HFFc6 (cell line): Measurements from ENCODE around the gene KCNE5. TPM values are rescaled to one million over a fixed set of nuclear protein-coding genes. Genes with fewer than 3 reads are reported as not detected.
"Not testable (repeated sequence)": the region's sequence is repeated elsewhere in the genome, so short reads cannot be mapped to it uniquely, and the experiment has no call there.

Experiments used
- DNase-seq: peaks from one replicate; pipeline ENCODE4 v3.0.0-alpha.2; 2018
- H3K27ac Mint-ChIP-seq: 2 replicates; pipeline ENCODE4 v1.8.0; 2020; ENCODE audit warnings: mild to moderate bottlenecking, mixed read lengths
- H3K27me3 Mint-ChIP-seq: 2 replicates; pipeline ENCODE4 v1.8.0; 2021; ENCODE audit warnings: mild to moderate bottlenecking, moderate library complexity, mixed read lengths; ENCODE audit not compliant: insufficient read depth
- H3K36me3 Mint-ChIP-seq: 2 replicates; pipeline ENCODE4 v1.8.0; 2021; ENCODE audit warnings: low read depth, mixed read lengths
- H3K4me1 Mint-ChIP-seq: 2 replicates; pipeline ENCODE4 v1.8.0; 2020; ENCODE audit warnings: low read depth, mixed read lengths
- H3K4me3 Mint-ChIP-seq: 2 replicates; pipeline ENCODE4 v1.8.0; 2020; ENCODE audit warnings: mild to moderate bottlenecking, moderate library complexity, mixed read lengths
- H3K9me3 Mint-ChIP-seq: 2 replicates; pipeline ENCODE4 v1.8.0; 2020; ENCODE audit warnings: mild to moderate bottlenecking, mixed read lengths
- CTCF ChIP-seq: fragments of 200-600 bp; sonication (generic); IDR thresholded peaks from 2 replicates; pipeline ENCODE4 v1.5.0; 2021; ENCODE audit warnings: antibody characterized with exemption, mild to moderate bottlenecking
- total RNA-seq, 6 experiments: library from RNA; stranded (reverse); fragmentation: NEBNext Ultra II Directional; extraction: Animal tissue kit (Norgen Biotek cat#: 25700); gene quantifications; 2 replicates in 1 of 6; 3 replicates in 5 of 6; pipeline ENCODE4 v1.2.3, GENCODE V29; 2021

Gene KCNE5
- total RNA-seq, 6 experiments from 2014 or later = 0.28 to 0.57 (median 0.37) TPM

GRCh38 chrX:109600237-109600651 is 24.7 kb downstream of the KCNE5 start:
- DNase-seq = no peak
- Mint-ChIP-seq H3K9me3 (no peaks in the 10 kb centered on the region), H3K27ac (no peak overlapping the region), H3K27me3 (peaks cover 7% of the 10 kb centered on the region), H3K4me1 (peaks cover 7% of the 10 kb centered on the region), H3K4me3 (peak overlapping the region; percentile 56; the same call in 1 of the 2 replicates), H3K36me3 (no peaks in the 10 kb centered on the region)
- no peak for TF ChIP-seq CTCF

DNA sequence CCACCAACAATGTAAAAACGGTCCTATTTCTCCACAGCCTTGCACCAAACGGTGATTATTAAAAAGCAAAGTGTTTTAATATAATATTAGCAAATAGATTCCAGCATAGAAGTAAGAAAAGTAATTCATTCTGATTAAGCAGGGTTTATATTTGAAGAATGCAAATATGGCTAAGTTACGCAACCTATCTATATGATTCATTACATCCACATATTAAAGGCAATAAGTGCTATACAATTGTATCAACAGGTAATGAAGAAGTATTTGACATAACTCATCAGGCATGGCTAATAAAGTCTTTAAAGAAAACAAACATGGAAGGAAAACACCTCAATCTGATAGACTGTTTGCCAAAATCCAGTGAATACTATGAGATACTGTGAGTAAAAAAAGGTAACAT is 29.0 kb downstream of the KCNE5 start:
- TF ChIP-seq CTCF = no peak
- no peak for DNase-seq
- H3K9me3 Mint-ChIP-seq = no peaks in the 10 kb centered on the region
- 0 out of 2 replicates have a peak, but pooled peaks cover under 1% of the 10 kb centered on the region for H3K27me3 Mint-ChIP-seq
- no peaks in the 10 kb centered on the region for H3K36me3 Mint-ChIP-seq
- no peak overlapping the region for H3K4me3 Mint-ChIP-seq
- H3K27ac Mint-ChIP-seq = no peak overlapping the region
- peaks cover 7% of the 10 kb centered on the region for H3K4me1 Mint-ChIP-seq

DNA sequence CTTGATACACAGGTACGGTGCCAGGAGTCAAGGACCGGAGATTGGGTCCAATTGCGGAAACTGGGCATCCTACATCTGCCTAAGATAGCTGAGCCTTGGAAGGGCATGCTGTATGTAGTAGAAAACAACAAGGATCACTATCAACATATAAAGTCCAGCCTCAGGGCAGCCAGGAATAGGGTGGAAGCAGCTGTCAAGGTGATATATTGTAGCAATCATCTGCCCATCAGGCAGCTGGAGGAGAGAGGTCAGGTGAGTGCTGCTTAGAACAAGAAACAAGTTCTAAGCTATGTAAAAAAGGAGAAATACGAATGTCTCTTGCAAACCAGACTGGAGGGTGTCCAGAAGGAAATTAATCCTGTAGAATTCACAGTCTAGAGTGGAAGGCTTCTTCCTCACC is 34.8 kb downstream of the KCNE5 start:
- peaks cover 3% of the 10 kb centered on the region for H3K27me3 Mint-ChIP-seq
- DNase-seq = no peak
- no peaks in the 10 kb centered on the region for H3K36me3 Mint-ChIP-seq
- no peak overlapping the region for H3K4me3 Mint-ChIP-seq
- TF ChIP-seq CTCF = no peak
- no peaks in the 10 kb centered on the region for H3K4me1 Mint-ChIP-seq
- no peak overlapping the region for H3K27ac Mint-ChIP-seq
- H3K9me3 Mint-ChIP-seq = no peaks in the 10 kb centered on the region

DNA sequence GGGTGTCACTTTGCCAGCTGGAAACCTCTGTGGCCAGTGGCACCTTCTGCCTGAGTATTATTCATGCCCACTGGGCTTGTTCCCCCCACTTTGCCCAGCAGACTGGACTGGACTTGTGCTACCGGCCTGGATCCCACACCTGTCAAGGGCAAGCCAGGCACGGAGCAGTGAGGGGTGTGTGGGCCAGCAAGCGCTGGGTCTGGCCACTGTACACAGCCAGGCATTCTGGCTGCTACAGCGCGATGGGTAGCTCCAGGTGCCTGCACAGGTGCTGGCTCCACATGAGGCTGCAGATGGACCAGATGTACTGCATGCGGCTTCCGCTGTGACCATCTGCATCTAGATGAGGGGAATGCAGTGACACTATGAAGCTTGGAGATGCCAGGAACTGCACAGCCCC is 39.5 kb downstream of the KCNE5 start:
- Mint-ChIP-seq H3K4me3 (no peak overlapping the region), H3K36me3 (no peaks in the 10 kb centered on the region), H3K27ac (no peak overlapping the region), H3K9me3 (no peaks in the 10 kb centered on the region), H3K27me3 (peaks cover 3% of the 10 kb centered on the region), H3K4me1 (no peaks in the 10 kb centered on the region)
- TF ChIP-seq CTCF = no peak
- no peak for DNase-seq

- Mint-ChIP-seq H3K9me3 (no peaks in the 10 kb centered on the region), H3K4me3 (no peak overlapping the region), H3K4me1 (no peaks in the 10 kb centered on the region), H3K27ac (no peak overlapping the region), H3K27me3 (peaks cover 4% of the 10 kb centered on the region; the same call in 1 of the 2 replicates), H3K36me3 (no peaks in the 10 kb centered on the region)
- no peak for DNase-seq
- no peak for TF ChIP-seq CTCF
Measured at GRCh38 chrX:109578916-109579315, 46.1 kb downstream of the KCNE5 start.

DNA sequence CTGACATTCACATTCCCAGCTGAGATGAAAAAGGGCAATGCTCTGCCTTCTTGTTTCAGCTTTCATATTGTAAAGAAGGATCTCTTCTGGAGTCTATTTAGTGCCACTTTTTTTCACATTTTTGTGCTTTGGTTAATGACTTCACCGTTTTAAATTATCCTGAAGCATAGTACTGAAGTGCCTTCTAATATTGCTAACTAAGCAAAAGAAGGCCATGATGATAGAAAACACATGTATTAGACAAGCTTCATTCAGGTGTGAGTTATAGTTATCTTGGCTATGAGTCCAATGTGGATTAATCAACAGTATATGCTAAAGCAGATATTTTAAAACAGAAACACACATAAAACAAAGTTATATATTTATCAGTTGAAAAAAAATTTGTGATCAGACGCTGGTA is 47.9 kb downstream of the KCNE5 start:
- TF ChIP-seq CTCF = no peak
- no peaks in the 10 kb centered on the region for H3K9me3 Mint-ChIP-seq
- H3K27me3 Mint-ChIP-seq = peaks cover 4% of the 10 kb centered on the region; the same call in 1 of the 2 replicates
- no peaks in the 10 kb centered on the region for H3K4me1 Mint-ChIP-seq
- no peaks in the 10 kb centered on the region for H3K36me3 Mint-ChIP-seq
- no peak overlapping the region for H3K27ac Mint-ChIP-seq
- no peak overlapping the region for H3K4me3 Mint-ChIP-seq
- DNase-seq = no peak

DNA sequence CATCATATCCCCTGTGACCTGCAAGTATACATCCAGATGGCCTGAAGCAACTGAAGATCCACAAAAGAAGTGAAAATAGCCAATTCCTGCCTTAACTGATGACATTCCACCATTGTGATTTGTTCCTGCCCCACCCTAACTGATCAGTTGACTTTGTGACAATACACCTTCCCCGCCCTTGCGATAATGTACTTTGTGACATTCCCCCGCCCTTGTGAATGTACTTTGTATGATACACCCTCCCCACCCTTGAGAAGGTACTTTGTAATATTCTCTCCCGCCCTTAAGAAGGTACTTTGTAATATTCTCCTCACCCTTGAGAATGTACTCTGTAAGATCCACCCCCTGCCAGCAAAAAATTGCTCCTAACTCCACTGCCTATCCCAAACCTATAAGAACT is 48.9 kb downstream of the KCNE5 start:
- not testable (repeated sequence) for H3K27ac Mint-ChIP-seq, H3K36me3 Mint-ChIP-seq, H3K4me3 Mint-ChIP-seq, H3K27me3 Mint-ChIP-seq, H3K9me3 Mint-ChIP-seq, DNase-seq, H3K4me1 Mint-ChIP-seq
